Tibial nerve (tissue), 4 donors: Measurements from ENCODE around the gene UGT1A8. TPM values are rescaled to one million over a fixed set of nuclear protein-coding genes. Genes with fewer than 3 reads are reported as not detected.

Source experiments
- DNase-seq, 2 donors: peaks; one replicate each; pipeline ENCODE4 v3.0.0-alpha.2; 2019; ENCODE audit warnings: low spot score in 2 of 2
- H3K27ac ChIP-seq, 4 donors: fragments of 200-600 bp; sonication (generic) in 3 of 4; one replicate each; pipeline ENCODE4 v1.5.1; 2017 to 2019; ENCODE audit warnings: mild to moderate bottlenecking in 1 of 4
- H3K27me3 ChIP-seq, 2 donors: fragments of 200-600 bp; sonication (generic) in 1 of 2; one replicate each; pipeline versions ENCODE4 v1.5.1 to v1.6.0; 2017 to 2019
- H3K36me3 ChIP-seq, 3 donors: fragments of 200-600 bp; sonication (generic); one replicate each; pipeline ENCODE4 v1.5.1; 2018 to 2019
- H3K4me1 ChIP-seq, 4 donors: fragments of 200-600 bp; sonication (generic) in 3 of 4; one replicate each; pipeline ENCODE4 v1.5.1; 2017 to 2019
- H3K4me3 ChIP-seq, 4 donors: fragments of 200-600 bp; sonication (generic) in 3 of 4; one replicate each; pipeline ENCODE4 v1.5.1; 2017 to 2019; ENCODE audit warnings: mild to moderate bottlenecking in 1 of 4, moderate library complexity in 1 of 4
- H3K9me3 ChIP-seq, 4 donors: fragments of 200-600 bp; sonication (generic) in 3 of 4; one replicate each; pipeline ENCODE4 v1.5.1; 2017 to 2019
- EP300 ChIP-seq, 2 donors: sonication (generic); formaldehyde crosslinking; IDR thresholded peaks; one replicate each; pipeline ENCODE4 v1.6.1; 2017; ENCODE audit warnings: antibody characterized with exemption in 2 of 2, mild to moderate bottlenecking in 1 of 2
- POLR2A ChIP-seq, 2 donors: fragments of 450-650 bp; IDR thresholded peaks; one replicate each; pipeline ENCODE4 v1.6.1; 2017; ENCODE audit warnings: antibody characterized with exemption in 2 of 2, mild to moderate bottlenecking in 2 of 2, moderate library complexity in 2 of 2
- WGBS, 2 donors: methylation state at CpG; one replicate each; pipeline ENCODE4 v1.1.5; 2018; 5-methylcytosine and 5-hydroxymethylcytosine counted together
- total RNA-seq, 4 donors: library from RNA; depleted of rRNA; stranded (reverse); fragments of >200 nt; gene quantifications; one replicate each; pipeline ENCODE4 v1.1.0, GENCODE V29; 2016
- TF ChIP-seq, protein P1 (sequence below), 5 experiments: fragments of 200-600 bp in 3 of 5; fragments of 450-650 bp in 2 of 5; sonication (generic) in 3 of 5; IDR thresholded peaks; one replicate each; pipeline ENCODE4 v1.5.1; 2016 to 2019; ENCODE audit warnings: antibody characterized with exemption in 5 of 5, mild to moderate bottlenecking in 3 of 5, moderate library complexity in 2 of 5

The UGT1A8 gene
- total RNA-seq, 4 donors from 2014 or later: not detected

DNA sequence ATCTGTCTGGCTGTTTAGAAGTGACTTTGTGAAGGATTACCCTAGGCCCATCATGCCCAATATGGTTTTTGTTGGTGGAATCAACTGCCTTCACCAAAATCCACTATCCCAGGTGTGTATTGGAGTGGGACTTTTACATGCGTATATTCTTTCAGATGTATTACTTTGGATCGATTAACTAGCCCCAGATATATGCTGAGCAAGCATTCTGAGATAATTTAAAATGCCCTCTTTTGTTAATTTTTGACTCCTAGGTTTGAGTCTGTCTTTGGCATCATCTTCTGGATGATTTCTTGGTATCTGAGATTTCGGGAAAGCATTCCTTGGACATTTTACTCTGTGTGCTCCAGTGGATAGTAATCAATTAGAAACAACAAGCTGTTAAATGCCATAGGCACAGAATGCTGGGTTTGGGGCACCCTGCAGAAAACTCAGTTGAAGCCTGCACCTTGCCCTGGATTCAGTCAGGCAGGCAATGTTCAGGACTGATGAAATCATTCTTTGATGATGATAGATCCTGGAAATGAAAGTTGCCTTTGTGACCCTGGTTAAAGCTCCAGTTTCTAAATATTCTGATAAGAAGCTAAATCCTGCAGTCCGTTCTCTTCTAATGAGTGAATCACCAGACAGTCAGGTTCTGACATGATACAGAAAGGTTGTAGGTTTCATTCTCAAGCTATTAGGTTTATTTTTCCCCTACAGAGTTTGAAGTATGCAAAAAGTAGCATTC lies 143.8 kb downstream of the UGT1A8 start:
- Histone ChIP-seq H3K36me3 (no peaks in the 10 kb centered on the region), H3K27ac (no peak overlapping the region), H3K4me1 (no peaks in the 10 kb centered on the region), H3K4me3 (no peak overlapping the region), H3K27me3 (no peaks in the 10 kb centered on the region), H3K9me3 (no peaks in the 10 kb centered on the region)
- no peak for TF ChIP-seq POLR2A (IDR thresholded peaks at IDR 0.05)
- no peak for TF ChIP-seq EP300 (IDR thresholded peaks at IDR 0.05)
- TF ChIP-seq, protein P1, sequence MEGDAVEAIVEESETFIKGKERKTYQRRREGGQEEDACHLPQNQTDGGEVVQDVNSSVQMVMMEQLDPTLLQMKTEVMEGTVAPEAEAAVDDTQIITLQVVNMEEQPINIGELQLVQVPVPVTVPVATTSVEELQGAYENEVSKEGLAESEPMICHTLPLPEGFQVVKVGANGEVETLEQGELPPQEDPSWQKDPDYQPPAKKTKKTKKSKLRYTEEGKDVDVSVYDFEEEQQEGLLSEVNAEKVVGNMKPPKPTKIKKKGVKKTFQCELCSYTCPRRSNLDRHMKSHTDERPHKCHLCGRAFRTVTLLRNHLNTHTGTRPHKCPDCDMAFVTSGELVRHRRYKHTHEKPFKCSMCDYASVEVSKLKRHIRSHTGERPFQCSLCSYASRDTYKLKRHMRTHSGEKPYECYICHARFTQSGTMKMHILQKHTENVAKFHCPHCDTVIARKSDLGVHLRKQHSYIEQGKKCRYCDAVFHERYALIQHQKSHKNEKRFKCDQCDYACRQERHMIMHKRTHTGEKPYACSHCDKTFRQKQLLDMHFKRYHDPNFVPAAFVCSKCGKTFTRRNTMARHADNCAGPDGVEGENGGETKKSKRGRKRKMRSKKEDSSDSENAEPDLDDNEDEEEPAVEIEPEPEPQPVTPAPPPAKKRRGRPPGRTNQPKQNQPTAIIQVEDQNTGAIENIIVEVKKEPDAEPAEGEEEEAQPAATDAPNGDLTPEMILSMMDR (IDR thresholded peaks at IDR 0.05): no peak
- DNase-seq: no peak
- 82 to 90% methylated on average over 4 of the region's 4 CpGs for WGBS, 2 donors

DNA sequence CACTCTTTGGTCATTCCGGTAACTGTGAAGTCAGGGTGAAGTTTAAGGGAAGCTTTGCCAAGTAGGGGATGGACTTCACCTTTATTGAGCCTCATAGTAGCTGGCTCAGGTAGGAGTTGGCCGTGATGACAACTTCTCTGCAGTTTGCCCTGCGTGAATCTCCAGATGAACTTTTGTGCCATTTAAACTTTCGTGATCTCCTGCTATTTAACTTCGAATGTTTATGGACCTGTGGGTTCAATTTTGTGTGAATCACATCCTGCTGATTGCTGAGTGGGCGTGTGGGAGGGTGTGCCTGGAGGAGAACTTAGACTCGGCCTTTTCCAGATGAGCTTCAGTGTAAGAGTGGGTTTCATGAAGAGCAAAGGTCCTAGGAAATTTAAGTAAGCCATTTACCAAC lies 146.8 kb downstream of the UGT1A8 start:
- TF ChIP-seq POLR2A (IDR thresholded peaks at IDR 0.05) (no peak), EP300 (IDR thresholded peaks at IDR 0.05) (no peak)
- TF ChIP-seq, protein P1 (IDR thresholded peaks at IDR 0.05): no peak
- no peak overlapping the region for H3K27ac ChIP-seq
- no peak overlapping the region for H3K4me3 ChIP-seq
- H3K36me3 ChIP-seq: no peaks in the 10 kb centered on the region
- no peaks in the 10 kb centered on the region for H3K9me3 ChIP-seq
- H3K4me1 ChIP-seq: no peaks in the 10 kb centered on the region
- H3K27me3 ChIP-seq: no peaks in the 10 kb centered on the region
- DNase-seq: no peak
- 44 to 58% methylated on average over 7 of the region's 7 CpGs for WGBS, 2 donors

DNA sequence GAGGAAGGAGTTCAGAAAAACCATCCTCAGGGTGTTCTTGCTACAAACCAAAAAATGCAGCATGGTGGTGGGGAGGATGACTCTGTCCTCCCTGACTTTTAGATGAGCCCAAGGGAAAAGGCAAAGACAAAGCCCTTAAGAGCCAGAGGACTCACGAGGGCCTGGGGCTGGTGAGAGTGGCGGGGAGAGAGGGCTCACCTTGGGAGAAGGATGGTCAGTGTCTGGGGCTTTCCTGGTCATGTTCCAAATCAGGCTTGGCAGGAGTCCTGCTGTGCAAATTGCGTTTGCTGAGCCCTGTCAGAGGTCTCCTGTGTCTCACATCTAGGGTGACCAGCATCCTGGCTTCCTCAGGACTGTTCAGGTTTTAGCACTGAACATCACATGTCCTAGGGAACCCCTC lies 147.3 kb downstream of the UGT1A8 start:
- H3K27ac ChIP-seq: no peak overlapping the region
- DNase-seq: no peak
- H3K4me3 ChIP-seq: no peak overlapping the region
- no peak for TF ChIP-seq EP300 (IDR thresholded peaks at IDR 0.05)
- TF ChIP-seq, protein P1 (IDR thresholded peaks at IDR 0.05): no peak
- no peak for TF ChIP-seq POLR2A (IDR thresholded peaks at IDR 0.05)
- no peaks in the 10 kb centered on the region for H3K27me3 ChIP-seq
- no peaks in the 10 kb centered on the region for H3K36me3 ChIP-seq
- H3K4me1 ChIP-seq: no peaks in the 10 kb centered on the region
- 43 to 64% methylated on average over 3 of the region's 3 CpGs for WGBS, 2 donors
- H3K9me3 ChIP-seq: no peaks in the 10 kb centered on the region

DNA sequence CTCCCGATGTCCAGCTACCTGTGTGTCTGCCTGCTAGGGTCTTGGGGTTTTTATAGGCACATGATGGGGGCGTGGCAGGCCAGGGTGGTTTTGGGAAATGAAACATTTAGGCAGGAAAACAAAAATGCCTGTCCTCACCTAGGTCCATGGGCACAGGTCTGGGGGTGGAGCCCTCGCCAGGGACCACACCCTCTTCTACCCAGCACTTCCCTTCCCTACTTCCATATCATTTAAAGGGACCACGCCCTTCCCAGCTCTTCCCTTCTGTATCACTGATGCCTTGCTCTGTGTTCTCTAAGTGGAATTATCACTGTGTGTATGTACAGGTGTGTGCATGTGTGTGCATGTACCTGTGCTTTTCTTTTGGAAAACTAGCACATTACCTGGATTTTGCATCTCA lies 149.0 kb downstream of the UGT1A8 start:
- WGBS, 2 donors: 80 to 84% methylated on average over 4 of the region's 4 CpGs
- TF ChIP-seq EP300 (IDR thresholded peaks at IDR 0.05) (no peak), POLR2A (IDR thresholded peaks at IDR 0.05) (no peak)
- TF ChIP-seq, protein P1 (IDR thresholded peaks at IDR 0.05): no peak
- no peak overlapping the region for H3K4me3 ChIP-seq
- DNase-seq: no peak
- no peaks in the 10 kb centered on the region for H3K36me3 ChIP-seq
- H3K27ac ChIP-seq: no peak overlapping the region
- no peaks in the 10 kb centered on the region for H3K9me3 ChIP-seq
- H3K4me1 ChIP-seq: no peaks in the 10 kb centered on the region
- no peaks in the 10 kb centered on the region for H3K27me3 ChIP-seq

DNA sequence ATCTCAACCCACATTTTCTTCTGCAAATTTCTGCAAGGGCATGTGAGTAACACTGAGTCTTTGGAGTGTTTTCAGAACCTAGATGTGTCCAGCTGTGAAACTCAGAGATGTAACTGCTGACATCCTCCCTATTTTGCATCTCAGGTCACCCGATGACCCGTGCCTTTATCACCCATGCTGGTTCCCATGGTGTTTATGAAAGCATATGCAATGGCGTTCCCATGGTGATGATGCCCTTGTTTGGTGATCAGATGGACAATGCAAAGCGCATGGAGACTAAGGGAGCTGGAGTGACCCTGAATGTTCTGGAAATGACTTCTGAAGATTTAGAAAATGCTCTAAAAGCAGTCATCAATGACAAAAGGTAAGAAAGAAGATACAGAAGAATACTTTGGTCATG lies 150.6 kb downstream of the UGT1A8 start:
- Histone ChIP-seq H3K4me3 (no peak overlapping the region), H3K27ac (no peak overlapping the region), H3K4me1 (no peaks in the 10 kb centered on the region), H3K9me3 (no peaks in the 10 kb centered on the region), H3K27me3 (no peaks in the 10 kb centered on the region), H3K36me3 (no peaks in the 10 kb centered on the region)
- WGBS, 2 donors: 76 to 77% methylated on average over 4 of the region's 4 CpGs
- TF ChIP-seq, protein P1 (IDR thresholded peaks at IDR 0.05): no peak
- TF ChIP-seq EP300 (IDR thresholded peaks at IDR 0.05) (no peak), POLR2A (IDR thresholded peaks at IDR 0.05) (no peak)
- no peak for DNase-seq
